ENCODE data around the gene PTPN13. TPM values are rescaled to one million over a fixed set of nuclear protein-coding genes. Genes with fewer than 3 reads are reported as not detected.

PTPN13 gene
- total RNA-seq, 1 experiment from 2014 or later: 12.1 TPM

DNA sequence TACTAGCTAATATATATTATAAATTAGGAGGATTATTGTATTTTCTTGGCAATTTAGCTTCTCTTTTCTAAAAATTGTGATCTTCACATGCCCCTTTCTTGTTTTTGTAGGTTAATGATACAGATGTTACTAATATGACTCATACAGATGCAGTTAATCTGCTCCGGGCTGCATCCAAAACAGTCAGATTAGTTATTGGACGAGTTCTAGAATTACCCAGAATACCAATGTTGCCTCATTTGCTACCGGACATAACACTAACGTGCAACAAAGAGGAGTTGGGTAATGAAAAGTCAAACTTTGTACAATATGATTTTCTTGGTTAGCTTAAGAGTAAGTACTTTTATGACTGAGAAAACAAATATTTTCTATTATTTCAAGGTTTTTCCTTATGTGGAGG is 180.9 kb downstream of the PTPN13 start:
- Histone ChIP-seq H2AFZ (ENCODE audit: low read length) (no peak overlapping the region), H3K9me3 (ENCODE audit: low read length) (no peaks in the 10 kb centered on the region), H3K9me2 (replicated peaks; ENCODE audit: low read length) (no peaks in the 10 kb centered on the region), H3K27ac (ENCODE audit: low read length) (no peak overlapping the region), H3K9ac (ENCODE audit: low read length) (no peak overlapping the region), H3K4me2 (ENCODE audit: low read length) (no peak overlapping the region), H3K4me1 (ENCODE audit: insufficient read depth, low read length) (no peaks in the 10 kb centered on the region), H3K27me3 (ENCODE audit: low read length) (no peaks in the 10 kb centered on the region), H3K36me3 (ENCODE audit: low read depth, low read length) (no peaks in the 10 kb centered on the region), H3K79me2 (ENCODE audit: low read length) (no peaks in the 10 kb centered on the region), H3K4me3 (ENCODE audit: low read length) (no peak overlapping the region), H3F3A (ENCODE audit: low read length, unreplicated experiment) (no peaks in the 10 kb centered on the region), H4K20me1 (ENCODE audit: low read length) (no peaks in the 10 kb centered on the region)
- TF ChIP-seq EZH2 (IDR thresholded peaks at IDR 0.05; ENCODE audit: low read length, unreplicated experiment) (no peak), EZH2phosphoT487 (IDR thresholded peaks at IDR 0.05; ENCODE audit: borderline replicate concordance, low read length) (no peak)
- TF ChIP-seq, protein P1, sequence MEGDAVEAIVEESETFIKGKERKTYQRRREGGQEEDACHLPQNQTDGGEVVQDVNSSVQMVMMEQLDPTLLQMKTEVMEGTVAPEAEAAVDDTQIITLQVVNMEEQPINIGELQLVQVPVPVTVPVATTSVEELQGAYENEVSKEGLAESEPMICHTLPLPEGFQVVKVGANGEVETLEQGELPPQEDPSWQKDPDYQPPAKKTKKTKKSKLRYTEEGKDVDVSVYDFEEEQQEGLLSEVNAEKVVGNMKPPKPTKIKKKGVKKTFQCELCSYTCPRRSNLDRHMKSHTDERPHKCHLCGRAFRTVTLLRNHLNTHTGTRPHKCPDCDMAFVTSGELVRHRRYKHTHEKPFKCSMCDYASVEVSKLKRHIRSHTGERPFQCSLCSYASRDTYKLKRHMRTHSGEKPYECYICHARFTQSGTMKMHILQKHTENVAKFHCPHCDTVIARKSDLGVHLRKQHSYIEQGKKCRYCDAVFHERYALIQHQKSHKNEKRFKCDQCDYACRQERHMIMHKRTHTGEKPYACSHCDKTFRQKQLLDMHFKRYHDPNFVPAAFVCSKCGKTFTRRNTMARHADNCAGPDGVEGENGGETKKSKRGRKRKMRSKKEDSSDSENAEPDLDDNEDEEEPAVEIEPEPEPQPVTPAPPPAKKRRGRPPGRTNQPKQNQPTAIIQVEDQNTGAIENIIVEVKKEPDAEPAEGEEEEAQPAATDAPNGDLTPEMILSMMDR (conservative IDR thresholded peaks at IDR 0.05; ENCODE audit: low read depth, low read length): no peak
- BruUV-seq (replicated peaks): no TSS peak
- DNase-seq (no peak), ATAC-seq (no peak)
- ChIA-PET CTCF (no interaction called here), POLR2A (ENCODE audit: unreplicated experiment) (no interaction called here)
- intact Hi-C loops (cut with micrococcal nuclease): no loop called here

DNA sequence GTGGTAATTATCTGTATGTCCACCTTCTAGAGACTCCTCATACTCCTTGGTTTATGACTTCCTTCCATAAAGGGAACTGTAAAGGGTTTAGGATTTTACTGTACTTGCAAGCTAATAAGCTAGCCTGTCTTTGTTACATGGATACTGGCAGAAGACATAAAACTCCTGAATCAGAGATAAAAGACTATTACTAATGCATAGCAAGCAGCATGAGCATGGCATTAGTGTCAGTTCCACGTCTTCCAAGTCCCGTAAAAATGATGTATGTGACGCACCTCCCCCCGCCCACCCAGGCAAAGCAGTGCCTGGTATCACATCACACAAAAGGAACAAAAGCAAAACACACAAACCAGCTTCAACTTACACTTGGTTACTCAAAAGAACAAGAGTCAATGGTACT is 184.1 kb downstream of the PTPN13 start:
- TF ChIP-seq EZH2 (IDR thresholded peaks at IDR 0.05; ENCODE audit: low read length, unreplicated experiment): no peak
- TF ChIP-seq, protein P1 (conservative IDR thresholded peaks at IDR 0.05; ENCODE audit: low read depth, low read length): no peak
- H3F3A ChIP-seq (ENCODE audit: low read length, unreplicated experiment): no peaks in the 10 kb centered on the region
- ChIA-PET CTCF (no interaction called here), POLR2A (ENCODE audit: unreplicated experiment) (no interaction called here)
- no peaks in the 10 kb centered on the region for H3K79me2 ChIP-seq (ENCODE audit: low read length)
- no peaks in the 10 kb centered on the region for H3K36me3 ChIP-seq (ENCODE audit: low read depth, low read length)
- no TSS peak for BruUV-seq (replicated peaks)
- H3K9me2 ChIP-seq (replicated peaks; ENCODE audit: low read length): no peaks in the 10 kb centered on the region
- no peaks in the 10 kb centered on the region for H4K20me1 ChIP-seq (ENCODE audit: low read length)
- ATAC-seq: no peak
- H3K27me3 ChIP-seq (ENCODE audit: low read length): no peaks in the 10 kb centered on the region
- no peaks in the 10 kb centered on the region for H3K4me1 ChIP-seq (ENCODE audit: insufficient read depth, low read length)
- H3K4me3 ChIP-seq (ENCODE audit: low read length): no peak overlapping the region
- no peak overlapping the region for H3K4me2 ChIP-seq (ENCODE audit: low read length)
- DNase-seq: peak; percentile 7
- H3K9me3 ChIP-seq (ENCODE audit: low read length): no peaks in the 10 kb centered on the region
- H3K9ac ChIP-seq (ENCODE audit: low read length): no peak overlapping the region
- H2AFZ ChIP-seq (ENCODE audit: low read length): no peak overlapping the region
- H3K27ac ChIP-seq (ENCODE audit: low read length): no peak overlapping the region
- intact Hi-C loops (cut with micrococcal nuclease): no loop called here

DNA sequence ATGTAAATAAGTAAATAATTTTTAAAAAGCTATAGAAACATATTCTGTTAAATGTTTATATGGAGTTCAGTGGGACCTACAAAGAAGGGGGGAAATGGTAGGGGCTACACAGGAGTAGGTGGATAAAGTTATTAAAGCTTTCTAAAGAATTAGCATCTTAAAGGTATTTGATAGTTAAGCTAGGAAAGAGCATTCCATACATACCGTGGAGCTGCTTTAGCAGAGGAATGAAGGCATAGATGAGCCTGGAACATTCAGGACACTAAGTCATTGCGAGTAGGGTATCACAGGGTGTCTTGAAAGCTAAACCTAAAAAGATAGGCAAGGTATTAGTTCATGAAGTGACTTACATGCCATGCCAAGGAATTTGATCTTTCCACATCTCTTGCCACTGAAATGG is 194.7 kb downstream of the PTPN13 start:
- no peak overlapping the region for H2AFZ ChIP-seq (ENCODE audit: low read length)
- no peaks in the 10 kb centered on the region for H3K36me3 ChIP-seq (ENCODE audit: low read depth, low read length)
- no peaks in the 10 kb centered on the region for H4K20me1 ChIP-seq (ENCODE audit: low read length)
- BruUV-seq (replicated peaks): no TSS peak
- ChIA-PET CTCF (no interaction called here), POLR2A (ENCODE audit: unreplicated experiment) (no interaction called here)
- H3K9me2 ChIP-seq (replicated peaks; ENCODE audit: low read length): no peaks in the 10 kb centered on the region
- H3K27ac ChIP-seq (ENCODE audit: low read length): no peak overlapping the region
- no peaks in the 10 kb centered on the region for H3K4me1 ChIP-seq (ENCODE audit: insufficient read depth, low read length)
- H3K79me2 ChIP-seq (ENCODE audit: low read length): no peaks in the 10 kb centered on the region
- ATAC-seq (no peak), DNase-seq (no peak)
- intact Hi-C loops (cut with micrococcal nuclease): no loop called here
- no peaks in the 10 kb centered on the region for H3K9me3 ChIP-seq (ENCODE audit: low read length)
- H3K4me3 ChIP-seq (ENCODE audit: low read length): no peak overlapping the region
- no peaks in the 10 kb centered on the region for H3K27me3 ChIP-seq (ENCODE audit: low read length)
- TF ChIP-seq EZH2phosphoT487 (IDR thresholded peaks at IDR 0.05; ENCODE audit: borderline replicate concordance, low read length) (no peak), EZH2 (IDR thresholded peaks at IDR 0.05; ENCODE audit: low read length, unreplicated experiment) (no peak)
- TF ChIP-seq, protein P1 (conservative IDR thresholded peaks at IDR 0.05; ENCODE audit: low read depth, low read length): no peak
- H3K9ac ChIP-seq (ENCODE audit: low read length): no peak overlapping the region
- H3F3A ChIP-seq (ENCODE audit: low read length, unreplicated experiment): peaks cover 3% of the 10 kb centered on the region
- H3K4me2 ChIP-seq (ENCODE audit: low read length): no peak overlapping the region
